Measurements from ENCODE around the gene NPAS3. TPM values are rescaled to one million over a fixed set of nuclear protein-coding genes. Genes with fewer than 3 reads are reported as not detected.

Gene NPAS3
- total and polyA plus RNA-seq, 2 of the 13 experiments (the other 11 are each of a cell fraction or from before 2014, with no cell fraction given) = not detected

DNA sequence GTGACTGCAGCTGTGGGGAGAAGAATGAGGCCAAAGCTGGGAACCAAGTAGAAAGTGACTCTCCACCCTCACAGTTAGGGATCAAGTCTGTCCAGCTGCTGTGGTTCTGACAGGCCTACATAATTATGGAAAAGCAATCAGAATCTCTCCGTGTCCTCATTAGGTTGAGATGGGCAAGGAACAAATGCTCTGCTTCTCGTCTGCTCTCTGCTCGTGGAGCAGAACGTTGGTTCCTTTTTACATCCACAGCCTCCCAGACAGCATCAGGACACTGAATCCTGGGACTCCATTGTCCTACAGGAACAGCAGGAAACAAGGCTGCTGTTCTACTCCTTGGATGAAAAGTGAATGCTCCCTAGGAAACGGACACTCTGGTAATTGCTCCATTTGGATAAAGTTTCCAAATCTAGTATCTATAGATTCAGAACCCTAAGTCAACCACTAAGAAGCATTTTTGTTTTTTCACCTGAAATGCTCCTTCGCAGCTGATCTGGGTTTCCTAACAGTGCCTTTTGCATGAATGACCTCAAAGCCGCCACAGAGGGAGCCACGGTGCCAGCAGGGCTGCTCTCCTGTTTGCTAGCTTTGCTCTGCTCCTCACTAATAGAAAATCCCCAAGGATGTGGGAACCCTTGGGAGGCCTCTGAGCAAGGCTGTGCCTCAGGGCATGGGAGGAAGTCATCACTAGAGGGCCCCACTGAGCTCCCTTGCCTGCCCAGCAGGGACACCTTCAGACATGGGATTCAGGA lies 910.2 kb downstream of the NPAS3 start (continued):
- TF ChIP-seq ZNF639 (CRISPR knock-in tag; conservative IDR thresholded peaks at IDR 0.05) = 0 out of 2 replicates have a peak, but pooled peaks have one; percentile 15
- no peak for TF ChIP-seq ZNF451 (CRISPR knock-in tag; IDR thresholded peaks at IDR 0.05)
- TF ChIP-seq GABPB1 (CRISPR knock-in tag; IDR thresholded peaks at IDR 0.05) = no peak
- TF ChIP-seq, protein P1, sequence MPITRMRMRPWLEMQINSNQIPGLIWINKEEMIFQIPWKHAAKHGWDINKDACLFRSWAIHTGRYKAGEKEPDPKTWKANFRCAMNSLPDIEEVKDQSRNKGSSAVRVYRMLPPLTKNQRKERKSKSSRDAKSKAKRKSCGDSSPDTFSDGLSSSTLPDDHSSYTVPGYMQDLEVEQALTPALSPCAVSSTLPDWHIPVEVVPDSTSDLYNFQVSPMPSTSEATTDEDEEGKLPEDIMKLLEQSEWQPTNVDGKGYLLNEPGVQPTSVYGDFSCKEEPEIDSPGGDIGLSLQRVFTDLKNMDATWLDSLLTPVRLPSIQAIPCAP (CRISPR knock-in tag; IDR thresholded peaks at IDR 0.05; ENCODE audit: low read depth) = no peak
- TF ChIP-seq RXRB (CRISPR knock-in tag; IDR thresholded peaks at IDR 0.05; ENCODE audit: borderline replicate concordance) = peak; percentile 52
- TF ChIP-seq ZNF460 (CRISPR knock-in tag; IDR thresholded peaks at IDR 0.05; ENCODE audit: borderline replicate concordance) = no peak
- peak; percentile 99 for TF ChIP-seq SMC3 (IDR thresholded peaks at IDR 0.05; ENCODE audit: low read length)
- peak; percentile 61 for TF ChIP-seq TARDBP (CRISPR knock-in tag; IDR thresholded peaks at IDR 0.05)
- TF ChIP-seq, protein P2, sequence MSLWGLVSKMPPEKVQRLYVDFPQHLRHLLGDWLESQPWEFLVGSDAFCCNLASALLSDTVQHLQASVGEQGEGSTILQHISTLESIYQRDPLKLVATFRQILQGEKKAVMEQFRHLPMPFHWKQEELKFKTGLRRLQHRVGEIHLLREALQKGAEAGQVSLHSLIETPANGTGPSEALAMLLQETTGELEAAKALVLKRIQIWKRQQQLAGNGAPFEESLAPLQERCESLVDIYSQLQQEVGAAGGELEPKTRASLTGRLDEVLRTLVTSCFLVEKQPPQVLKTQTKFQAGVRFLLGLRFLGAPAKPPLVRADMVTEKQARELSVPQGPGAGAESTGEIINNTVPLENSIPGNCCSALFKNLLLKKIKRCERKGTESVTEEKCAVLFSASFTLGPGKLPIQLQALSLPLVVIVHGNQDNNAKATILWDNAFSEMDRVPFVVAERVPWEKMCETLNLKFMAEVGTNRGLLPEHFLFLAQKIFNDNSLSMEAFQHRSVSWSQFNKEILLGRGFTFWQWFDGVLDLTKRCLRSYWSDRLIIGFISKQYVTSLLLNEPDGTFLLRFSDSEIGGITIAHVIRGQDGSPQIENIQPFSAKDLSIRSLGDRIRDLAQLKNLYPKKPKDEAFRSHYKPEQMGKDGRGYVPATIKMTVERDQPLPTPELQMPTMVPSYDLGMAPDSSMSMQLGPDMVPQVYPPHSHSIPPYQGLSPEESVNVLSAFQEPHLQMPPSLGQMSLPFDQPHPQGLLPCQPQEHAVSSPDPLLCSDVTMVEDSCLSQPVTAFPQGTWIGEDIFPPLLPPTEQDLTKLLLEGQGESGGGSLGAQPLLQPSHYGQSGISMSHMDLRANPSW (CRISPR knock-in tag; IDR thresholded peaks at IDR 0.05; ENCODE audit: borderline replicate concordance) = peak; percentile 57; the same call in 1 of the 2 replicates
- no peak for TF ChIP-seq ZNF24 (IDR thresholded peaks at IDR 0.05)
- TF ChIP-seq ZNF672 (CRISPR knock-in tag; IDR thresholded peaks at IDR 0.05) = no peak
- TF ChIP-seq ZNF670 (CRISPR knock-in tag; IDR thresholded peaks at IDR 0.05; ENCODE audit: borderline replicate concordance) = no peak
- 0 out of 2 replicates have a peak, but pooled peaks have one; percentile 29 for TF ChIP-seq MXD4 (CRISPR knock-in tag; IDR thresholded peaks at IDR 0.05)
- no peak for TF ChIP-seq REST (IDR thresholded peaks at IDR 0.05; ENCODE audit: borderline replicate concordance in 1 of 2, low read depth in 1 of 2, low read length in 2 of 2)
- TF ChIP-seq, protein P3, sequence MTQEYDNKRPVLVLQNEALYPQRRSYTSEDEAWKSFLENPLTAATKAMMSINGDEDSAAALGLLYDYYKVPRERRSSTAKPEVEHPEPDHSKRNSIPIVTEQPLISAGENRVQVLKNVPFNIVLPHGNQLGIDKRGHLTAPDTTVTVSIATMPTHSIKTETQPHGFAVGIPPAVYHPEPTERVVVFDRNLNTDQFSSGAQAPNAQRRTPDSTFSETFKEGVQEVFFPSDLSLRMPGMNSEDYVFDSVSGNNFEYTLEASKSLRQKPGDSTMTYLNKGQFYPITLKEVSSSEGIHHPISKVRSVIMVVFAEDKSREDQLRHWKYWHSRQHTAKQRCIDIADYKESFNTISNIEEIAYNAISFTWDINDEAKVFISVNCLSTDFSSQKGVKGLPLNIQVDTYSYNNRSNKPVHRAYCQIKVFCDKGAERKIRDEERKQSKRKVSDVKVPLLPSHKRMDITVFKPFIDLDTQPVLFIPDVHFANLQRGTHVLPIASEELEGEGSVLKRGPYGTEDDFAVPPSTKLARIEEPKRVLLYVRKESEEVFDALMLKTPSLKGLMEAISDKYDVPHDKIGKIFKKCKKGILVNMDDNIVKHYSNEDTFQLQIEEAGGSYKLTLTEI (CRISPR knock-in tag; conservative IDR thresholded peaks at IDR 0.05) = no peak
- TF ChIP-seq, protein P4, sequence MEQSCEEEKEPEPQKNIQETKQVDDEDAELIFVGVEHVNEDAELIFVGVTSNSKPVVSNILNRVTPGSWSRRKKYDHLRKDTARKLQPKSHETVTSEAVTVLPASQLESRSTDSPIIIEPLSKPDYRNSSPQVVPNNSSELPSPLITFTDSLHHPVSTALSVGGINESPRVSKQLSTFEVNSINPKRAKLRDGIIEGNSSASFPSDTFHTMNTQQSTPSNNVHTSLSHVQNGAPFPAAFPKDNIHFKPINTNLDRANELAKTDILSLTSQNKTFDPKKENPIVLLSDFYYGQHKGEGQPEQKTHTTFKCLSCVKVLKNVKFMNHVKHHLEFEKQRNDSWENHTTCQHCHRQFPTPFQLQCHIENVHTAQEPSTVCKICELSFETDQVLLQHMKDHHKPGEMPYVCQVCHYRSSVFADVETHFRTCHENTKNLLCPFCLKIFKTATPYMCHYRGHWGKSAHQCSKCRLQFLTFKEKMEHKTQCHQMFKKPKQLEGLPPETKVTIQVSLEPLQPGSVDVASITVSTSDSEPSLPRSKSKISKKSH (CRISPR knock-in tag; IDR thresholded peaks at IDR 0.05; ENCODE audit: borderline replicate concordance) = peak; percentile 71; the same call in 1 of the 2 replicates

Measured in HepG2 (cell line).